ENCODE measurements around the gene MLLT1.

MLLT1 gene

GRCh38 chr19:6276447-6276846, 3.3 kb downstream of the MLLT1 start:
- H3K4me1 ChIP-seq (ENCODE audit: control insufficient read depth in 2 of 2, insufficient read depth in 1 of 2, low read depth in 1 of 2, low read length in 2 of 2): peaks cover 30 to 43% of the 10 kb centered on the region in 2 donors
- H2AK5ac ChIP-seq (ENCODE audit: low read depth, low read length): no peak overlapping the region
- peak overlapping the region; percentile 74 for H3K23ac ChIP-seq (ENCODE audit: low read depth, low read length, poor library complexity)
- no peak overlapping the region for H3K9ac ChIP-seq (ENCODE audit: low read depth, low read length, poor library complexity)
- H3K27me3 ChIP-seq (ENCODE audit: control insufficient read depth in 3 of 3, insufficient read depth in 3 of 3, low read depth in 1 of 3, low read length in 3 of 3): no peaks in the 10 kb centered on the region
- H2BK15ac ChIP-seq (ENCODE audit: low read length): no peak overlapping the region
- no peak overlapping the region for H3K18ac ChIP-seq (ENCODE audit: low read length)
- H3K4ac ChIP-seq (ENCODE audit: low read length): no peak overlapping the region
- peaks cover 4 to 26% of the 10 kb centered on the region in 2 donors for H3K36me3 ChIP-seq (replicated peaks in 1 of 2; ENCODE audit: control insufficient read depth in 2 of 2, insufficient read depth in 2 of 2, low read length in 2 of 2)
- no peak overlapping the region for H3K27ac ChIP-seq (replicated peaks; ENCODE audit: low read length)
- H3K4me2 ChIP-seq (ENCODE audit: insufficient read depth, low read length, poor library complexity, severe bottlenecking): no peak overlapping the region
- no peak for DNase-seq (ENCODE audit: low spot score)
- H2AFZ ChIP-seq (ENCODE audit: low read length): no peak overlapping the region
- H2BK5ac ChIP-seq (ENCODE audit: low read length): no peak overlapping the region
- no peak overlapping the region for H4K8ac ChIP-seq (ENCODE audit: low read depth, low read length)
- H3K9me3 ChIP-seq (replicated peaks in 1 of 2; ENCODE audit: control insufficient read depth in 2 of 2, insufficient read depth in 1 of 2, low read depth in 1 of 2, low read length in 2 of 2): no peaks in the 10 kb centered on the region
- no peak overlapping the region for H2BK120ac ChIP-seq (ENCODE audit: low read depth, low read length)
- H3K14ac ChIP-seq (ENCODE audit: low read length): no peak overlapping the region
- H2BK12ac ChIP-seq (ENCODE audit: low read length): no peak overlapping the region
- no peak overlapping the region for H3K4me3 ChIP-seq (ENCODE audit: low read length in 2 of 2)
- H4K91ac ChIP-seq (ENCODE audit: low read depth, low read length, poor library complexity): no peak overlapping the region
- peaks cover 13% of the 10 kb centered on the region for H3K79me1 ChIP-seq (ENCODE audit: low read depth, low read length)
- WGBS, 2 donors (ENCODE audit: extremely low coverage in 2 of 2, insufficient read length in 2 of 2, insufficient replicate concordance in 1 of 2): no CpG with 5 or more reads among the region's 12 CpGs

GRCh38 chr19:6275170-6275744, 4.5 kb downstream of the MLLT1 start:
- H3K27ac ChIP-seq (replicated peaks; ENCODE audit: low read length): no peak overlapping the region
- no peak overlapping the region for H3K23ac ChIP-seq (ENCODE audit: low read depth, low read length, poor library complexity)
- no peak overlapping the region for H2BK12ac ChIP-seq (ENCODE audit: low read length)

GRCh38 chr19:6274756-6275155, 5.0 kb downstream of the MLLT1 start:
- Histone ChIP-seq H2BK120ac (ENCODE audit: low read depth, low read length) (no peak overlapping the region), H3K4ac (ENCODE audit: low read length) (no peak overlapping the region), H3K27ac (replicated peaks; ENCODE audit: low read length) (no peak overlapping the region), H3K4me2 (ENCODE audit: insufficient read depth, low read length, poor library complexity, severe bottlenecking) (no peak overlapping the region), H2BK15ac (ENCODE audit: low read length) (no peak overlapping the region), H4K91ac (ENCODE audit: low read depth, low read length, poor library complexity) (no peak overlapping the region), H3K23ac (ENCODE audit: low read depth, low read length, poor library complexity) (no peak overlapping the region), H3K9ac (ENCODE audit: low read depth, low read length, poor library complexity) (no peak overlapping the region), H3K79me1 (ENCODE audit: low read depth, low read length) (peaks cover 22% of the 10 kb centered on the region), H3K36me3 (replicated peaks in 1 of 2; ENCODE audit: control insufficient read depth in 2 of 2, insufficient read depth in 2 of 2, low read length in 2 of 2) (peaks cover 13 to 38% of the 10 kb centered on the region in 2 donors), H3K27me3 (ENCODE audit: control insufficient read depth in 3 of 3, insufficient read depth in 3 of 3, low read depth in 1 of 3, low read length in 3 of 3) (no peaks in the 10 kb centered on the region), H3K9me3 (replicated peaks in 1 of 2; ENCODE audit: control insufficient read depth in 2 of 2, insufficient read depth in 1 of 2, low read depth in 1 of 2, low read length in 2 of 2) (no peaks in the 10 kb centered on the region), H3K14ac (ENCODE audit: low read length) (no peak overlapping the region), H3K18ac (ENCODE audit: low read length) (no peak overlapping the region), H2AFZ (ENCODE audit: low read length) (no peak overlapping the region), H2AK5ac (ENCODE audit: low read depth, low read length) (no peak overlapping the region), H4K8ac (ENCODE audit: low read depth, low read length) (no peak overlapping the region), H2BK5ac (ENCODE audit: low read length) (no peak overlapping the region), H2BK12ac (ENCODE audit: low read length) (no peak overlapping the region), H3K4me3 (ENCODE audit: low read length in 2 of 2) (no peak overlapping the region), H3K4me1 (ENCODE audit: control insufficient read depth in 2 of 2, insufficient read depth in 1 of 2, low read depth in 1 of 2, low read length in 2 of 2) (peaks cover 32 to 43% of the 10 kb centered on the region in 2 donors)
- no CpG with 5 or more reads among the region's 15 CpGs for WGBS, 2 donors (ENCODE audit: extremely low coverage in 2 of 2, insufficient read length in 2 of 2, insufficient replicate concordance in 1 of 2)
- no peak for DNase-seq (ENCODE audit: low spot score)

More at GRCh38 chr19:6275170-6275744, 4.5 kb downstream of the MLLT1 start:
- Histone ChIP-seq H3K36me3 (replicated peaks in 1 of 2; ENCODE audit: control insufficient read depth in 2 of 2, insufficient read depth in 2 of 2, low read length in 2 of 2) (peaks cover 8 to 33% of the 10 kb centered on the region in 2 donors), H3K4me2 (ENCODE audit: insufficient read depth, low read length, poor library complexity, severe bottlenecking) (no peak overlapping the region), H3K18ac (ENCODE audit: low read length) (no peak overlapping the region), H2BK120ac (ENCODE audit: low read depth, low read length) (no peak overlapping the region), H2AFZ (ENCODE audit: low read length) (no peak overlapping the region), H3K4ac (ENCODE audit: low read length) (no peak overlapping the region), H3K9me3 (replicated peaks in 1 of 2; ENCODE audit: control insufficient read depth in 2 of 2, insufficient read depth in 1 of 2, low read depth in 1 of 2, low read length in 2 of 2) (no peaks in the 10 kb centered on the region), H3K14ac (ENCODE audit: low read length) (no peak overlapping the region), H4K8ac (ENCODE audit: low read depth, low read length) (no peak overlapping the region), H3K79me1 (ENCODE audit: low read depth, low read length) (peaks cover 19% of the 10 kb centered on the region), H2BK5ac (ENCODE audit: low read length) (no peak overlapping the region), H2BK15ac (ENCODE audit: low read length) (no peak overlapping the region), H4K91ac (ENCODE audit: low read depth, low read length, poor library complexity) (no peak overlapping the region), H3K9ac (ENCODE audit: low read depth, low read length, poor library complexity) (no peak overlapping the region), H2AK5ac (ENCODE audit: low read depth, low read length) (no peak overlapping the region), H3K4me3 (ENCODE audit: low read length in 2 of 2) (no peak overlapping the region), H3K27me3 (ENCODE audit: control insufficient read depth in 3 of 3, insufficient read depth in 3 of 3, low read depth in 1 of 3, low read length in 3 of 3) (no peaks in the 10 kb centered on the region), H3K4me1 (ENCODE audit: control insufficient read depth in 2 of 2, insufficient read depth in 1 of 2, low read depth in 1 of 2, low read length in 2 of 2) (peaks cover 32 to 43% of the 10 kb centered on the region in 2 donors)
- no peak for DNase-seq (ENCODE audit: low spot score)
- no CpG with 5 or more reads among the region's 18 CpGs for WGBS, 2 donors (ENCODE audit: extremely low coverage in 2 of 2, insufficient read length in 2 of 2, insufficient replicate concordance in 1 of 2)

GRCh38 chr19:6273701-6274601, 5.8 kb downstream of the MLLT1 start:
- no peak overlapping the region for H2AFZ ChIP-seq (ENCODE audit: low read length)
- peak overlapping the region; percentile 27 for H3K23ac ChIP-seq (ENCODE audit: low read depth, low read length, poor library complexity)
- H3K18ac ChIP-seq (ENCODE audit: low read length): no peak overlapping the region
- H3K9ac ChIP-seq (ENCODE audit: low read depth, low read length, poor library complexity): peak overlapping the region; percentile 50
- no peak overlapping the region for H2BK12ac ChIP-seq (ENCODE audit: low read length)
- no peak overlapping the region for H2BK15ac ChIP-seq (ENCODE audit: low read length)
- no peak overlapping the region for H2BK120ac ChIP-seq (ENCODE audit: low read depth, low read length)
- no peak overlapping the region for H3K27ac ChIP-seq (replicated peaks; ENCODE audit: low read length)
- no CpG with 5 or more reads among the region's 30 CpGs for WGBS, 2 donors (ENCODE audit: extremely low coverage in 2 of 2, insufficient read length in 2 of 2, insufficient replicate concordance in 1 of 2)
- H4K8ac ChIP-seq (ENCODE audit: low read depth, low read length): no peak overlapping the region
- no peak overlapping the region for H3K4ac ChIP-seq (ENCODE audit: low read length)
- DNase-seq (ENCODE audit: low spot score): no peak
- no peak overlapping the region for H4K91ac ChIP-seq (ENCODE audit: low read depth, low read length, poor library complexity)
- H3K79me1 ChIP-seq (ENCODE audit: low read depth, low read length): peaks cover 23% of the 10 kb centered on the region
- H2BK5ac ChIP-seq (ENCODE audit: low read length): no peak overlapping the region
- peaks cover 32 to 41% of the 10 kb centered on the region in 2 donors for H3K4me1 ChIP-seq (ENCODE audit: control insufficient read depth in 2 of 2, insufficient read depth in 1 of 2, low read depth in 1 of 2, low read length in 2 of 2)
- H3K27me3 ChIP-seq (ENCODE audit: control insufficient read depth in 3 of 3, insufficient read depth in 3 of 3, low read depth in 1 of 3, low read length in 3 of 3): no peaks in the 10 kb centered on the region
- H3K9me3 ChIP-seq (replicated peaks in 1 of 2; ENCODE audit: control insufficient read depth in 2 of 2, insufficient read depth in 1 of 2, low read depth in 1 of 2, low read length in 2 of 2): no peaks in the 10 kb centered on the region
- no peak overlapping the region for H3K4me3 ChIP-seq (ENCODE audit: low read length in 2 of 2)
- peaks cover 19 to 46% of the 10 kb centered on the region in 2 donors for H3K36me3 ChIP-seq (replicated peaks in 1 of 2; ENCODE audit: control insufficient read depth in 2 of 2, insufficient read depth in 2 of 2, low read length in 2 of 2)
- peak overlapping the region; percentile 26 for H3K14ac ChIP-seq (ENCODE audit: low read length)
- H3K4me2 ChIP-seq (ENCODE audit: insufficient read depth, low read length, poor library complexity, severe bottlenecking): no peak overlapping the region
- H2AK5ac ChIP-seq (ENCODE audit: low read depth, low read length): no peak overlapping the region
